Stimulated activated CD4-positive, alpha-beta T cell treated with anti-CD3 and anti-CD28 coated beads, TNF-alpha, amount 100 ng/mL, for 1 hour (primary cell): Measurements from ENCODE around the gene PRDM5.

ENCODE experiments used
- DNase-seq, 3 donors: peaks; one replicate each; pipeline ENCODE4 v3.0.0-alpha.2; 2020; ENCODE audit warnings: low read depth in 3 of 3, low spot score in 1 of 3

Gene PRDM5

DNA sequence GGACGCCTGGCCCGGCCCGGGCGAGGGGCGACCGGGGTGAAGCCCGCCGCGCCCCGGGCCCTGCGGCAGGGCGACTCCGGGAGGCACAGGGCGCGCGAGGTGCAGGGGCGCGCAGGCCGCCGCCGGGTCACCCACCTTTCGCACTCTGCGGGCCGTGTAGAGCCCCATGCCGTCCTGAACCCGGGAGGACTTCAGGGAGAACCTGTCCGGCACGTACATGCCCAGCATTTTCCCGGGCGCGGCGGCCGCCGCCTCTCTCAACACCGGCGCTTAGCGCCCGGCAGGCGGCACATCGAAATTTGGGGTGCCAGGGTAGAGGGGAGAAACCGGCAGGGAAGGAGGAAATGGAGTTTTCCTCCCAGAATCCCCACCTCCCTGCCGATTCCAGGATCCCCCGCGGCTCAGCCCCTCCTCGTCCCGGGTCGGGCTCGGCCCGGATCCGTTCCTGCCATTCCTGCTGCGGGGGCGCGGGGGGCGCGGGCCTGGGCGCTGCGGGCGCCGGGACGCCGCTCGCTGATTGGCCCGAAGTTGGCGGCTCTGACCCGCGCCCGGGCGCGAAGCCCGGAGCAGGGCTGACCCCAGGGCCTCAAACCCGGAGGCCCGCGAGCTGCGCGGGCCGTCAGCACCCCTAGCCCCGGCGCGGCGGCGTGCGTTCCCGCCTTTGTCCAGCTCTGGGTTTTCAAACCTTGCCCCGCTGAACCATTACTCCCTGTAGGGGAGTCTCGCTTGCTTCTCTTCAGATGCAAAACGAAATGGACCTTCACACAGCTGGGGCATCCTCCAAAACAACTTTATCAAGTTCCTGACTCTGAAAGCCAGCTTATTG lies at the start of gene PRDM5:
Gene PRDM5, minus strand, starts transcription at position 346 of the 826 bp plus-strand sequence. Its CDS starts 118 bp downstream, at position 228.
- peak in 1 of 3 donors; percentile 8 for DNase-seq

DNA sequence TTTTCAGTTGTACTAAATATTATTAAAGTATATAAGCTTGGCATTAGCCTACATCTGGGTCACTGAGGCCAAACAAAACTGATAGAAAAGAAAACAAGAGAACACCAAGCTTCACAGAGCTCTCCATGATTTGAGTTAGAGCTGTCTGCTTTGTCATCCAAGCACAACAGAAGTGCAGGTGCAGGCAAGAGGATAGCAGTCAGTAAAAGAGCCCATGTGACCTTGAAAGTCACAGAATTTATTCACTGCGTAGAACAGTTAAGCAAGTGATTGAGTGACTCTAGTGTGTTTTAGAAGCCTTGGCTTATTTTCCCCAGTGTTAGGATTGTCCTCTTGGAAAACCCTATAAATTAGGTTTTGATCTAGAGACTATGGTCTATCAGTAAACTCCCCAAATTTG lies 49.4 kb upstream of the PRDM5 start:
- no peak for DNase-seq

GRCh38 chr4:120965938-120966337 lies 43.4 kb upstream of the PRDM5 start:
- no peak for DNase-seq

- DNase-seq = no peak
Measured at GRCh38 chr4:120964596-120964995, 42.1 kb upstream of the PRDM5 start.

DNA sequence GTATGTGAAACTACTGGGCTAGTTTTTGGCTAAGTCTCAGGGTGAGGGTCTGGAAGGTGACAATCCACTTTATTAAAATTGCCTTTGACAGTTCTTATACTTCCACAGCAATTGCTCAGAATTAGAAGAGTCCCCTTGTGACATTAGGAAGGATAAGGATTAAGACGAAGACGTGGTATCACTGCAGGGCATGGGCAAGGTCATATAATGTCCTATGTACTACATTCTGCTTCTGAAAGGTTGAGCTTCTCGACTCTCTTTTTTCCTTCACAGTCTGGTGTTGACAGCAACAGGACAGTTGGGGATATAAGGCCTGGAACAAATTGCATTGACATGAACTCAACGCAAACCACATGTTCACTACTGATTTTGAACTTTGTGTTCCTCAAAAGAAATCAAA lies 40.9 kb upstream of the PRDM5 start:
- DNase-seq = no peak

- no peak for DNase-seq
Measured at GRCh38 chr4:120960656-120961267, 38.2 kb upstream of the PRDM5 start.

- DNase-seq = no peak
Measured at GRCh38 chr4:120948382-120948781, 25.9 kb upstream of the PRDM5 start.

GRCh38 chr4:120942776-120943175 lies 20.2 kb upstream of the PRDM5 start:
- DNase-seq = no peak

GRCh38 chr4:120940547-120940946 lies 18.0 kb upstream of the PRDM5 start:
- DNase-seq = no peak

DNA sequence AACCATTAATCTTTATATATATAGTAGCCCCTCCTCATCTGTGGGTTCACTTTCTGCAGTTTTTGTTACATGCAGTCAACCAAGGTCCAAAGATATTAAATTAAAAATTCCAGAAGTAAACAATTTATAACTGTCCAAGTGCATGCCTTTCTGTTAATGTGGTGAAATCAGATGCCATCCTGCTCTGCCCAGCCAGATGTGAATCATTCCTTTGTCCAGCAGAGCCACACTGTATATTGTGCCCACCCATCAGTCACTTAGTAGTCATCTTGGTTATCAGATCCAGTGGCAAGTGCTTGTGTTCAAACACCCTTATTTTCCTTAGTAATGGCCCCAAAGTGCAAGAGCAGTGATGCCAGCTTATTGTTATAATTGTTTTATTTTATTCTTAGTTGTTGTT lies 17.2 kb upstream of the PRDM5 start:
- no peak for DNase-seq

- DNase-seq = no peak
Measured at GRCh38 chr4:120929847-120930246, 7.3 kb upstream of the PRDM5 start.

- no peak for DNase-seq
Measured at GRCh38 chr4:120927801-120928409, 5.4 kb upstream of the PRDM5 start.

DNA sequence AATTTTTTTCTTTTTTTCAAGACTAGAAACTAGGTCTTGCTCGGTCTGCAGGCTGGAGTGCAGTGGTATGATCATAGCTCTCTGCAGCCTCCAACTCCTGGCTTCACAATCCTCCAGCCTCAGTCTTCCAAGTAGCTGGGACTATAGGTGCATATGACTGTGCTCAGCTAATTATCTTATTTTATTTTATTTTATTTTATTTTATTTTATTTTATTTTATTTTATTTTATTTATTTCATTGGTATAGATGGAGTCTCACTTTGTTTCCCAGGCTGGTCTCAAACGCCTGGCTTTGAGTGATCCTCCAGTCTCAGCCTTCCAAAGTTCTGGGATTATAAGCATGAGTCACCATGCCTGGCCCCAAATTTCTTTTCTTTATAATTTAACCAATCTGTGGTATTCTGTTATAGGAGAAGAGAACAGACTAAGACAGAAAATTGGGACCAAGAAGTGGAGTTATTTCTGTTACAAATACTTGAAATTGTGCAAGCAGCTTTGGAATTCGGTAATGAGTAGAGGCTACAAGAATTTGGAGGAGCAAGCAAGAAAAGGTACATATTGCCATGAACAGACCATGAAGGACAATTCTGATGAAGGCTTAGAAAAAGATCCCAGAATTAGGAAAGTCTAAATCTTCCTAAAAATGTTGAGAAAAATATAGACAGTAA lies 4.0 kb upstream of the PRDM5 start:
- DNase-seq = no peak

DNA sequence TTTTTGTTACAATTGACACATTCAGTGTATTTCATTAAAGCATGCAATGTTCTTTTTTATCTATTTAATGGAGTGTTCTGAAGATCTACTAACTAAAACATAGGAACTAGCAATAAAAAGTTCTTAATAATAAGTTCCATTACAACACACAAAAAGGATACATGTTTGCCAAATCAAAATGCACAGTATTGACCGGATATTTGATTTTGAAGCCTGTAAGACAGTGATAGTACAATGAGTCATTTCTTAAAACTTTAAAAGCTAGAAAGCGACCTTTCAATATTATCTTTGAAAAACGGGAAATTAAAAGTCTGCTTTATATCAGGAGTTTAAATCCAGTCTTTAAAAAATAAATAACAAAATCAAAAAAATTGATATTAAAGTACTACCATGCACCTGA lies 2.4 kb upstream of the PRDM5 start:
- DNase-seq = no peak

DNA sequence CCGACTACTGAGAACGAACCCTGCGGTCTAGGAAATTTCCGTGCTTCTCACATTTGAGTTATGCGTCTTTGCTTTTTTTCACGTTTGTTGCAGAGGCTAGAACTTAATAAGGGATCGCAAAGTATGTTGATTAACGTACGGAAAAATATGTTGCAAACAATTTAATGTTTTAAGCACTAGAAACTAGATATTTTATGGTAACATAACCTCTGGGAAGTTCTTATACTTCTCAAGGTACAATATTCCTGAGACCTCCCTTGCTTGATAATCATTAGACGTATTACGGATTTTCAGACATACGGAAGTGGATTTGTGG lies 639 bp upstream of the PRDM5 start:
- no peak for DNase-seq

DNA sequence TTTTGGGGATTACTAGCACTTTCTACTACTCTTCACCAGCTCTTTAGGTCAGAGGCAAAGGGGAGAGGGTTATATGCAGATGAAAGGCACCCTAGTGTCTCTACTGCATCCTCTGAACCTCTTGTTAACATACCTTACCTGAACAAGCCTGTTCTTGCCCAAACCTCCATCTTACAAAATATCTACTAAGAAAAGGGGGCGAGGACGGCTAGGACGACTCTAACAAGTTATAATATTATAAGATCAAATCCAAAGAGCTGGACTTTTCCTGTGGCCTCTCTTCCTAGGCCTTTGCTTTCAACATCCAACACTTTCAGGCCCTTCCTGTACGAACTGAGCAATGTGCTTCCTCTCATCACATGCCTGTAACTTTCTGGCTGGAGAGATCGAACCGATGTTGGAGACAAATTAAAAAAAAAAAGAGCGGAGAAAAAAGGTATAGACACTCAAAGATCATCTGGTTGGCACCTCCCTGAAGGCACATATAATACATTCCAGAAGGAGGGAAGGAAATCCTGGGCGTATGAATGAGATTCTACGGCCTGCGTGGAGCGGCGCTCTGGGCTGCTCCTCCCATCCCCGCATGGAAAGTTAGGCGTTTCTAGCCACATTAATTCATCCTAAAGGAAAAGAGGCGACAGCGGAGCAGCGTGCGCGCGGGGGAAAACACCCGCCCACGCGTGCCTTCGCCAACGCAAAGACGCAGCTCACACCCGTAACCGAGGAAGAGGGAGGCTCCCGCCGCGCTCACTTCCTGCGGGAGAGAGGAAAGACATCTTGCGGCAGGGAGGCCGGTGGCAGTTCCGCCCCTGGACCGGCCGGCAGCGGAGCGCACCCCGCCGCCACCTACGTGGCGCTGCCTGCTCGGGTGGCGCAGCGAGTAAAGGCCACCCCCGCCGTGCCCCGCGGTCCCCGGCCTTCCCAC lies 808 bp downstream of the PRDM5 start:
- DNase-seq = peak in 1 of 3 donors; percentile 31

GRCh38 chr4:120920666-120921065 lies 1.9 kb downstream of the PRDM5 start:
- no peak for DNase-seq

DNA sequence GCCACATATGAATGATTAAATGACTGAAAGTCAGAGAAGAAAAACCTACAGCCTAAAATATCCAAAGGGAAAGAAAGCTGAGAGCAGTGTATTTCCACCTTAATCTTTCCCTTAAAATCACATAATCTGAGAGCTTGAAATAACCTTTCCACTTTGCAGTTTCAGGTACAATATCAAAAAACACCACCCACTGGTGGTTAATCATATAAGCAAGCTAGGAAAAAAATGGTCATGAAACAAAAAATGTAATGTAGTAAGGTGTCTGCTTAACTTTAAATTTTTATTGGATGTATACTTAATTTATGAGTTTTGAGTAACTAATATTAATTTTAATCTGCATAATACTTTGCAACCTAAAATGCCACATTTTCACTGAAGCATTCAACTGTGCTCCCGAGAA lies 3.2 kb downstream of the PRDM5 start:
- DNase-seq = no peak

- DNase-seq = no peak
Measured at GRCh38 chr4:120918788-120919187, 3.7 kb downstream of the PRDM5 start.

GRCh38 chr4:120918092-120918491 lies 4.4 kb downstream of the PRDM5 start:
- no peak for DNase-seq

- DNase-seq = no peak
Measured at GRCh38 chr4:120916937-120917336, 5.6 kb downstream of the PRDM5 start.
